HG02970 (cell line): ENCODE data around the gene SNRPB.

Experiments used
- ATAC-seq: cut with Tn5 transposase; IDR thresholded peaks from one replicate; pipeline ENCODE4 v1.9.1; 2021; ENCODE audit warnings: mild to moderate bottlenecking, moderate library complexity, moderate number of reproducible peaks; ENCODE audit not compliant: unreplicated experiment, low FRiP score

Gene SNRPB

GRCh38 chr20:2475850-2476741 is 5.5 kb upstream of the SNRPB start:
- no peak for ATAC-seq

DNA sequence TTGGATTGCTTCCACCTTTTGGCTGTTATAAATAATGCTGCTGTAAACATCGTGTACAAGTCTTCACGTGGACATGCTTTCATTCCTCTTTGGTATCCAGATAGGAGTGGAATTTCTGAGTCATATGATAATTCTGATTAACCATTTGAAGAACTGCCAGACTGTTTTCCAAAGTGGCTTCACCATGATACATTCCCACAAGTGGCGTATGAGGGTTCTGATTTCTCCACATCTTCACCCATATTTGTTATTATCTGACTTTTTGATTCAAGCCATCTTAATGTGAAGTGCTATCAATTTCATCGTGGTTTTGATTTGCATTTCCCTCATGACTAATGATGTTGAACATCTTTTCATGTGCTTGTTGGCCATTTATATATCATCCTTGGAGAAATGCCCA is 2.9 kb upstream of the SNRPB start:
- no peak for ATAC-seq

DNA sequence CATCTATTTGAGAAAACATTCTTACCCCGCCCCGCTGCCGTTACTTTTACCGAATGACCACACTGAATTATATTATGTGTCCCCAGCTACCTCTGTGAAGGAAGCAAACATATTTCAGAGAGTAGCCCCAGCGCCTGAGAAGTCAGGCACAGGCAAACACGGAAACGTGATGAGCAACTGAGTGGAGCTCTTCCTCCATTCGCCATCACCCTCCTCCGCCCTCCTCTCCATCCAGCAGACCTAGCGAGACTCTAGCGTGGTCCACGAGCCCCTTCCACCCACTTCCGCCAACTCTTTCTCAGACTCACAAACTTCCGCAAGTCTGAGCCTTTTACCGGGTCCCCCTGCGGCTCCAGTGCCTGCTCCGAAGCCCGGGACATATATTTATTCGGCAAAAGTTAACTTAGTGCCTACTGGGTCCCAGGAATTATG is 582 bp downstream of the SNRPB start:
- ATAC-seq, result peak; percentile 32

DNA sequence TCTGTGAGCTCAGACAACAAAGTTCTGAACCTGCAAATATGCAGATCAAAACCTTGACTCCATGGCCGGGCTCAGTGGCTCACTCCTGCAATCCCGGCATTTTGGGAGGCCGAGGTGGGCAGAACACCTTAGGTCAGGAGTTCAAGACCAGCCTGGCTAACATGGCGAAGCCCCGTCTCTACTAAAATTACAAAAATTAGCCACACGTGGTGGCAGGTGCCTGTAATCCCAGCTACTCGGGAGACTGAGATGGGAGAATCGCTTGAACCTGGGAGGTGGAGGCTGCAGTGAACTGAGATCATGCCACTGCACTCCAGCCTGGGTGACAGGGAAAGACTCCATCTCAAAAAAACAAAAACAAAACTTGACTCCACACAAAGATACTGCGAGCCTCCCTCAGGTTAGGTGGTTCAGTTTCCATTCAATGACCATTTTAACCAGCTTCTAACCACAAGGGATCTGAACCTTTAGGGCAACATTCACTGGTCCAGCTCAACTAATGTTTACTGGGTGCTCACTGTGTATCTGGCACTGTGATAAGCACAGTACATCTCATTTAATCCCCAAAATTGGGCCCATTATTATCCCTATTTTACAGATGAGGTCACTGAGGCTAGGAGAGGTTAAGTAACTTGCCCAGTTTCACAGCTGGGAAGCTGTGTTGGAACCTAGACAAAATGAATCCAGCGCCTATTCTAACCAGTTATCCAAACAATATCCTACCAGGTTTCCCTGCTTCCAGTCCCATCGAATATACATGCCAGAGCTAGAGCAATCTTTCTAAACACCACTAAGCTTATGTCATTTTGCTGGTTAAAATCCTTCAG is 1.8 kb downstream of the SNRPB start:
- no peak for ATAC-seq

DNA sequence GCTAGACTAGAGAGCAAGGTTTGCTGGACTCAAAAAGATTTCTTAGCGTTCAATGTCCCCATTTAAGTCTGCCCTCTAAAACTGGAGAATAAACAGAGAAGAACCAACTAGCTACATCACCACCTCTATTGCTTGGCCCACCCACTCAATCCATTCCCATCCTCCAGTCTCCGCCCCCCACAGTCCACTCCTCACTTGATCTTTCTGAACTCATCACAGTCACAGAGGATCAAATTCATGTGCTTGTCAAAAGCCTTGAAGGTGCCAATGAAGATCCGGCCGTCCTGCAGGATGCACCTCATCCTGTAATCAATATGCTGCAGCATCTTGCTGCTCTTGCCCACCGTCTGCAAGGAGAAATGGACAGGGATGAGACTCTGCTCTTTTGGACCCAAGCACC is 3.2 kb downstream of the SNRPB start:
- ATAC-seq, result no peak

DNA sequence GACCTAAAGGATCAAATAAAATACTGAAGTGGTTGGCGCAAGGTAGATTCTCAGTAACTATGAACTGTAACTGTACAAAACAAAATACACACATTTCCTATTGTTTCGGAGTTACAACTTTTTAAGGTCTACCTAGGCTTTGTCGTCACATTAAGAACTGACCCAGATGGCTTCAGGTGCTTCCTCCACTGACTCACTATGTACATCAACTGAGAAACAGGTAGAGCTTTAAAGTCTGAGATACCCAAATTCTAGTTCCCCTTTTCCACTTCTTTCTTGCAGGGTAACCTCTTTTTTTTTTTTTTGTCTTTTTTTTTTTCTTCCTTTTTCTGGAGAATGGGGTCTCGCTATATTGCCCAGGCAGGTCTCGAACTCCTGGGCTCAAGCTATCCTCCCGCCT is 5.5 kb downstream of the SNRPB start:
- ATAC-seq, result no peak

- ATAC-seq, result no peak
Observed at GRCh38 chr20:2463616-2464365, 6.8 kb downstream of the SNRPB start.

DNA sequence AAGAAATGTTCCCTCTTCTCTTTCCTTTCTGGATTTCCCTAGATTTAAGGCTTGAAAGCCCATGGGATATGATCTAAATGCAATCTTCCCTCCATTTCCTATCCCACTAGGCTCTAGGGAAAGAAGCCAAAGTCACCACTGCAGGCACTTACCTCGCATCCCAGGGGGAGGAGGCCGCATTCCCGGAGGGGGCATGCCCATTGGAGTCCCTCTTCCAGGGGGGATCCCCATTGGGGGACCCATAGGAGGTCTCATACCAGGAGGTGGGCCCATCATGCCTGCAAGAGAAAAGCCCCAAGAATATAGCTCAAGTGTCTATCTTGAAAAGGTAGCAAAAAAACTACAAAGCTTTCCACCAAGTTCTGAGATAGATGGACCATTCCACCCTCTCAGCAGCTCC is 8.1 kb downstream of the SNRPB start:
- no peak for ATAC-seq

- ATAC-seq, result no peak
Observed at GRCh38 chr20:2460752-2461424, 9.7 kb downstream of the SNRPB start.

DNA sequence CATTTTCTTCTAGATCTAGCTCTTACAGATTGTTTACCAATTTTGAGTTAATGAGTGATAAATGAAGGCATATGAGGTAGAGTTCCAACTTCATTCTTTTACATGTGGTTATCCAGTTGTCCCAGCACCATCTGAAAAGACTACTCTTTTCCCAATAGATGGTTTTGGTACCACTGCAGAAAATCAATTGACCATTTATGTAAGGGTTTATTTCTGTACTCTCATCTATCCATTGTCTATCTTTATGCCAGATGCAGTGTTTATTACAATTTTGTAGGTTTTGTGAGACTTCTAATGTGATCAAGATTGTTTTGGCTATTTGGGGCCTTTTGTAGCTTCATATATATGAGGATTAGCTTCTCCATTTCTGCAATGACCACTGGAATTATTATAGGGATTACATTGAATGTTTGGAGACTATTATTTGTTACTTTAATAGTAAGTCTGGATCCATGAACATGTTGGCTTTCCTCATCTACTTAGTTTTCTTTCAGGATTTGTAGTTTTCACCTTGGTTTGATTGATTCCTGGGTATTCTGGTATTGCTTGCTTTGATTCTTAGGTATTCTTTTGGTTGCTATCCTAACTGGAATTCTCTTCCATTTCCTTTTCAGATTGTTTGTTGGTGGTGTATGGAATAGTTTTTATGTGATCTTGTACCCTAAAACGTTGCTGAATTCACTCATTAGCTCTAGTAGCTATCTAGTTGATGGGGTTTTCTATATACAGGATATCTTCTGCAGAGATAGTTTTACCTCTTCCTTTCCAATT is 10.4 kb downstream of the SNRPB start:
- ATAC-seq, result no peak

GRCh38 chr20:2458919-2459499 is 11.6 kb downstream of the SNRPB start:
- ATAC-seq, result no peak

DNA sequence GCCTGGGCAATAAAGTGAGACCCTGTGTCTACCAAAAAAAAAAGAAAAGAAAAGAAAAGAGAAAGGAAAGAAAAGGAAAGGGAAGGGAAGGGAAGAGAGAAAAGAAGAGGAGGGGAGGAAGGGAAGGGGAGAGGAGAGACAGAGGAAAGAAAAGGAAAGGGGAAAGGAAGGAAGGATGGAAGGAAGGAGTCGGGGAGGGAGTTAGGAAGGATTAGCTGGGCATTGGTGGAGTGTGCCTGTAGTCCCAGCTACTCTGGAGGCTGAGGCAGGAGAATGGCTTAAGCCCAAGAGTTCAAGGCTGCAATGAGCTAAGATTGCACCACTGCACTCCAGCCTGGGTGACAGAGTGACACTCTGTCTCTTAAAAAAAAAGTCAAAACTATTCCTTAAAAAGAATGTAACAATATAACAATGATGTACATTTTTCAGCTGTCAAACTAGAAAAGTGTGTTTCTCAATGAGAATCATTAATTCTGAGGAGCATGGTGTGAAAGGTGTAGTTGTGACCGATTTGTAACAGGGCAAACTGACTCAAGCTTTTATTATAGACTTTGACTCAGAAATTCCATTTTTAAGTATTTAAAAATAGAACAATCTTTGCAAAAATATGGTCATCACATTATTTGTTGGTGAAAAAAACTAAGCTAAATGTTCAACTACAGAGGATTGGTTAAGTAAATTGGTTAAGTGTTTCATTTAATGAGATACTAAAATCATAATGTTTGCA is 14.7 kb downstream of the SNRPB start:
- no peak for ATAC-seq

- no peak for ATAC-seq
Observed at GRCh38 chr20:2453792-2454191, 16.8 kb downstream of the SNRPB start.

- no peak for ATAC-seq
Observed at GRCh38 chr20:2451939-2452732, 18.5 kb downstream of the SNRPB start.

- no peak for ATAC-seq
Observed at GRCh38 chr20:2451422-2451821, 19.2 kb downstream of the SNRPB start.

DNA sequence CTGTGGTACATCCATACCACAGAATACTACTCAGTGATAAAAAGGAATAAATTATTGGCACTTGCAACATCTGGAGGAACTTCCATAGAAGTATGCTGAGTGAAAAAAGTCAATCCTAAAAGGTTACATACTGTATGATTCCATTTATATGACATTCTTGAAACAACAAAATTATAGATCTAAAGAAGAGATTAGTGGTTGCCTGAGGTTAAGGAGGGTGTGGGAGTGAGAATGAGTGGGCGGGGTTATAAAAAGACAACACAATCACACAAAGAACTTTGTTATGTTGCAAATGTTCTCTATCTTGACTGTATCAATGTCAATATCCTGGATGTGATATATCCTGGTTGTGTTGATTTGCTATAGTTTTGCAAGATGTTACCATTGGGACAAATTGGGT is 21.2 kb downstream of the SNRPB start:
- ATAC-seq, result no peak

- ATAC-seq, result no peak
Observed at GRCh38 chr20:2446845-2447244, 23.7 kb downstream of the SNRPB start.

DNA sequence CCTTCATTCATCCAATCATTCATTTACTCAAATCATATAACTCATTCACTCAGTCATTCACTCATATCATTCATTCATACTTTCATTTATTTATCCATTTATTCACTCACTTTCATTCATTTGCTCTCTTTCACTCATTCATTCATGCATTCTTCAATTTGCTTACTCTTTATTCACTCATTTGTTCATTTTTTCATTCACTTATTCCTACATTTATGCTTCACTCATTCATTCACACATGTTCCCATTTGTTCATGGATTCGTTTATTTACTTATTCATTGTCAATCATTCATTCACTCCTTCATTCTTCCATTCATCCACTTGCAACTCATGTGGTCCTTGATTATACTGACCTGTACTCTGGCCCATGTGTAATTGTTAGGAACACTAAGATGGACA is 39.4 kb downstream of the SNRPB start:
- ATAC-seq, result no peak
